GM06990 (cell line): ENCODE measurements around the gene TSPAN2.
A peak's percentile ranks its signal among the peaks of the same experiment; 100 is the strongest.

ENCODE experiments used
- DNase-seq: peaks from one replicate; pipeline ENCODE4 v3.0.0-alpha.2; 2011; ENCODE audit not compliant: insufficient read length; ENCODE audit errors: extremely low read depth
- H3K27me3 ChIP-seq: replicated peaks from 2 replicates; pipeline ENCODE4 v1.6.0; 2011; ENCODE audit warnings: low read length; ENCODE audit not compliant: control insufficient read depth, insufficient read depth
- H3K36me3 ChIP-seq: 2 replicates; pipeline ENCODE4 v1.5.1; 2011; ENCODE audit warnings: low read length; ENCODE audit not compliant: control insufficient read depth, insufficient read depth
- H3K4me3 ChIP-seq: replicated peaks from 2 replicates; pipeline ENCODE4 v1.5.1; 2011; ENCODE audit warnings: low read depth, mild to moderate bottlenecking, control low read depth, low read length
- TF ChIP-seq, protein P1 (sequence below): IDR thresholded peaks from 2 replicates; pipeline ENCODE4 v1.5.1; 2011; ENCODE audit warnings: low read length, control low read depth, mild to moderate bottlenecking, inconsistent platforms; ENCODE audit not compliant: insufficient read depth, poor library complexity, severe bottlenecking

TSPAN2 gene

DNA sequence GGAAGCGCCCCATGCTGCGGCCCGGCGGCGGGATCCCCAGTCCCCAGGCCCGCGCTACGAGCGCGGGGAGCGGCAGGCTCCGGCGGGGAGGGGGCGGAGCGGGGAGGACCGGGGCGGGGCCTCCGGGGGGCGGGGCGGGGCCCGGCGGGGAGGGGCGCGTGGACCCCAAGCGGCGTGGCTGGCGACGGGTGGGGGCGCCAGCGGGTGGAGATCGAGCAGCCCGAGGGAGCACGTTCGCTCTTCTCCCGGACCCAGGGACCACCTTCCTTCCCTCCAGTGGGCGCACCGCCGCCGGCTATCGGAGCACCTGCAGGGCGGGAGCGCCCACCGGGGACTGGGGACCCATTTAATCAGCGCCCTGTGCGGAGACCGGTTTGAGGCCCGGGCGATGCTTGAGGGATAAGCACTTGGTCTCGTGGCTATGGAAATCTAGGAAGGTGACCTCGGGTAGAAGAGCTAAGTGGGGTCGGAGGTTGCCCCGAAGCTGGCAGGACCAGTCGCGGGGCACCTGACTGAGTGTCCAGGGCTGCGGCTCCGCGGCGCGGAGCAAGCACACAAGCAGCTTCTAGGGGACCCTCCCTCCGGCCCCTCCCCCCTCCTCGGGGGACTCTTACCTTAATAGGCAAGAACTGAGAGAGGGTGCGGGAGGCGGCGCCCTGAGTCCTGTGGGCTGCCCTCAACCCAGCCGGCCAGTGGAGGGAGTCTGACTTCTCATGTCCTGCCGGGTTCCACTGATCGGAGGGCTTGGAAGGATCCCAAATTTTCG, at the start of gene TSPAN2:
TSPAN2 (minus strand) TSS at position 84 of the 766 bp plus-strand sequence; CDS start at position 13, 71 bp downstream.
- Histone ChIP-seq H3K36me3 (no peaks in the 10 kb centered on the region), H3K27me3 (peaks cover 1% of the 10 kb centered on the region), H3K4me3 (no peak within 1 kb of the TSS; the same call in 1 of the 2 replicates)
- no peak for DNase-seq
- TF ChIP-seq, protein P1, sequence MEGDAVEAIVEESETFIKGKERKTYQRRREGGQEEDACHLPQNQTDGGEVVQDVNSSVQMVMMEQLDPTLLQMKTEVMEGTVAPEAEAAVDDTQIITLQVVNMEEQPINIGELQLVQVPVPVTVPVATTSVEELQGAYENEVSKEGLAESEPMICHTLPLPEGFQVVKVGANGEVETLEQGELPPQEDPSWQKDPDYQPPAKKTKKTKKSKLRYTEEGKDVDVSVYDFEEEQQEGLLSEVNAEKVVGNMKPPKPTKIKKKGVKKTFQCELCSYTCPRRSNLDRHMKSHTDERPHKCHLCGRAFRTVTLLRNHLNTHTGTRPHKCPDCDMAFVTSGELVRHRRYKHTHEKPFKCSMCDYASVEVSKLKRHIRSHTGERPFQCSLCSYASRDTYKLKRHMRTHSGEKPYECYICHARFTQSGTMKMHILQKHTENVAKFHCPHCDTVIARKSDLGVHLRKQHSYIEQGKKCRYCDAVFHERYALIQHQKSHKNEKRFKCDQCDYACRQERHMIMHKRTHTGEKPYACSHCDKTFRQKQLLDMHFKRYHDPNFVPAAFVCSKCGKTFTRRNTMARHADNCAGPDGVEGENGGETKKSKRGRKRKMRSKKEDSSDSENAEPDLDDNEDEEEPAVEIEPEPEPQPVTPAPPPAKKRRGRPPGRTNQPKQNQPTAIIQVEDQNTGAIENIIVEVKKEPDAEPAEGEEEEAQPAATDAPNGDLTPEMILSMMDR, result no peak

DNA sequence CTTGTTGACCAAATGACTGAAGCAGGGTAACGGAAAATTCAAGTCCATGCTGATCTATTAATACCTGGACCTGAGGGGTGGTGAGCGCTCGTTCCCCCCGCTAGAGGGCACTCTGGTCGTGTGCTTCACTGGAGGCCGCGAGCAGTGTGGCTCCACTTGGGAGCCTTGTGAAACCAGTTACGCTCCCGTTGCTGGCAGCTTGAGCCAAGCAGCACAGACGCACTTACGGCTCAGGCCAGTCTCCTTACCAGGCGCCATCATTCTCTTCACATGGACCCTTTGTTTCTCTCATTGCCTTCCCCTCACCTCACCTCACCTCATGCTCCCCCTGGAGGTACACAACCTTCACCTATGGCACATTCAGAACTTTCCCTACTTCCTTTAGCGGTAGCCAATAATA, 49.7 kb upstream of the TSPAN2 start:
- H3K4me3 ChIP-seq, result no peak overlapping the region
- TF ChIP-seq, protein P1, result peak; percentile 91
- no peaks in the 10 kb centered on the region for H3K36me3 ChIP-seq
- DNase-seq, result peak; percentile 54
- no peaks in the 10 kb centered on the region; the same call in 1 of the 2 replicates for H3K27me3 ChIP-seq

DNA sequence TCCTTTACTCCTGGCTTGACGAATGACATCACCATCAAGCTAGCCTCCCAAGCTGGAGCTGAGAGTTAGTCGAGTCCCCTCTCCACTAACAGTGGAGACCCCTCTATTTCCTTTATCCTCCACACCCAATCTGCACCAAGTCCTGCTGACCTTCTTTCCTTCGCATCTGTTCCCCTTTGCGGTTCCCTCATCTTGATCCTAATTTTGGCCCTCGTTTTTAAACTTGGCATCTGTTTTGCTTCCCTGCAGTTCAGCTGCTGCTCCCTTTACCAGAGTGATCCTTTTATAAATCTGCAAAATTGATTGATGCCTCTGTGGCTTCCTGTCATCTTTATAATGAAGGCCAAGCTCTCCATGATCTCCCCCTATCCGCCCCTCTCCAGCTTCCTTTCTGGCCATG, 49.0 kb upstream of the TSPAN2 start:
- no peaks in the 10 kb centered on the region; the same call in 1 of the 2 replicates for H3K27me3 ChIP-seq
- H3K4me3 ChIP-seq, result no peak overlapping the region
- no peak for DNase-seq
- no peaks in the 10 kb centered on the region for H3K36me3 ChIP-seq
- TF ChIP-seq, protein P1, result no peak

DNA sequence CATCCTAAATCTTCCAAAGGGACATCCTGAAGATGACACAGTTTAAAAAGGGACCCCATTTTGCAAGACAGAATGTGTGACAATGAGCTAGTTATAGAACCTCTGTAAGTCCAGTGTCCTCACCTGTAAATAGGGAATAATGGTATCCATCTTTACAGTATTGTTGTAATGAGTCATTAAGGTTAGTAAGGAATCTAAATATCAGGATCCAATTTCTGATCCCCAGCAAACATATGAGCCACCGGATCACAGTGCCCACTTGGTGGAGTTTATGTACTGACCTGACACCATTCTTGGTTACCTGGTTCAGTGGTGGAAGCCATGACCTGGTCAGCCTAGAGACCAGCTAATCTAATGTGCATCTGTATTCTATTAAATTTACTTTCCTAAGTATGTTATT, 47.9 kb upstream of the TSPAN2 start:
- TF ChIP-seq, protein P1, result no peak
- H3K36me3 ChIP-seq, result no peaks in the 10 kb centered on the region
- no peak overlapping the region for H3K4me3 ChIP-seq
- H3K27me3 ChIP-seq, result no peaks in the 10 kb centered on the region; the same call in 1 of the 2 replicates
- DNase-seq, result no peak

DNA sequence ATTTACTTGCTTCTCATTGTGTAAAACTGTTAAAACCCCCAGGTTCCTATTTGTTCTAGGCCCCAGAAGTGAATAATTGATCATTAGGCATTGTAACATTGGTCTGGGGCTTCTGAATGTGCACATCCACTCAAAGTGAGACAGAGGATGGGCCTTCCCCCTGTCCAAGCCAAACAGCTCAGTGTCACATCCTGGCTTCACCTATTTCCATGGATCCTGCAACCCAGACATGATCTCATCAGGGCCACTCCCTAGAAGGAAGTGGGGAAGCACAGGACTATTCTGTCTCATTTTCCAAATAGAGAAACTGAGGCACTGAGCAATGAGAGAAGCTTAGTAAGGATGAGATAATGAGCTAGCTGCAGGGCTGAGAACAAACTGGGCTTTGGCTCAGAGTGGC, 47.4 kb upstream of the TSPAN2 start:
- no peak overlapping the region for H3K4me3 ChIP-seq
- TF ChIP-seq, protein P1, result no peak
- no peak for DNase-seq
- H3K36me3 ChIP-seq, result no peaks in the 10 kb centered on the region
- no peaks in the 10 kb centered on the region; the same call in 1 of the 2 replicates for H3K27me3 ChIP-seq
